ENCODE measurements around the gene RPTOR.
A peak's percentile ranks its signal among the peaks of the same experiment; 100 is the strongest.
"Not testable (repeated sequence)": the region's sequence is repeated elsewhere in the genome, so short reads cannot be mapped to it uniquely, and the experiment has no call there.

The RPTOR gene

GRCh38 chr17:80681215-80681614 lies 136.6 kb downstream of the RPTOR start:
- DNase-seq (ENCODE audit: insufficient read length, low spot score) (no peak), FAIRE-seq (no peak)

- DNase-seq (ENCODE audit: insufficient read length, low spot score) (no peak), FAIRE-seq (no peak)
Measured at GRCh38 chr17:80682372-80682771, 137.7 kb downstream of the RPTOR start.

GRCh38 chr17:80683625-80684104 lies 139.0 kb downstream of the RPTOR start:
- no peak for FAIRE-seq
- no peak for DNase-seq (ENCODE audit: insufficient read length, low spot score)

- FAIRE-seq, result no peak
- no peak for DNase-seq (ENCODE audit: insufficient read length, low spot score)
Measured at GRCh38 chr17:80687839-80688238, 143.2 kb downstream of the RPTOR start.

- DNase-seq (ENCODE audit: insufficient read length, low spot score) (no peak), FAIRE-seq (no peak)
Measured at GRCh38 chr17:80689129-80689619, 144.5 kb downstream of the RPTOR start.

- DNase-seq (ENCODE audit: insufficient read length, low spot score), result no peak
- no peak for FAIRE-seq
Measured at GRCh38 chr17:80691784-80692183, 147.1 kb downstream of the RPTOR start.

- DNase-seq (ENCODE audit: insufficient read length, low spot score), result no peak
- no peak for FAIRE-seq
Measured at GRCh38 chr17:80692931-80693467, 148.4 kb downstream of the RPTOR start.

GRCh38 chr17:80693511-80693910 lies 148.9 kb downstream of the RPTOR start:
- no peak for DNase-seq (ENCODE audit: insufficient read length, low spot score)

GRCh38 chr17:80694085-80694991 lies 149.7 kb downstream of the RPTOR start:
- no peak for FAIRE-seq

More at GRCh38 chr17:80693511-80693910, 148.9 kb downstream of the RPTOR start:
- no peak for FAIRE-seq

GRCh38 chr17:80694992-80695912 lies 150.6 kb downstream of the RPTOR start:
- FAIRE-seq (no peak), DNase-seq (ENCODE audit: insufficient read length, low spot score) (no peak)

More at GRCh38 chr17:80694085-80694991, 149.7 kb downstream of the RPTOR start:
- no peak for DNase-seq (ENCODE audit: insufficient read length, low spot score)

- DNase-seq (ENCODE audit: insufficient read length, low spot score) (no peak), FAIRE-seq (no peak)
Measured at GRCh38 chr17:80695979-80696378, 151.3 kb downstream of the RPTOR start.

GRCh38 chr17:80696456-80696855 lies 151.8 kb downstream of the RPTOR start:
- FAIRE-seq, result no peak
- DNase-seq (ENCODE audit: insufficient read length, low spot score), result no peak

- DNase-seq (ENCODE audit: insufficient read length, low spot score) (no peak), FAIRE-seq (no peak)
Measured at GRCh38 chr17:80696964-80697363, 152.3 kb downstream of the RPTOR start.

- DNase-seq (ENCODE audit: insufficient read length, low spot score), result no peak
- FAIRE-seq, result no peak
Measured at GRCh38 chr17:80698297-80698696, 153.7 kb downstream of the RPTOR start.

GRCh38 chr17:80699205-80699604 lies 154.6 kb downstream of the RPTOR start:
- FAIRE-seq; DNase-seq (ENCODE audit: insufficient read length, low spot score): not testable (repeated sequence)

- no peak for DNase-seq (ENCODE audit: insufficient read length, low spot score)
- no peak for FAIRE-seq
Measured at GRCh38 chr17:80701730-80702129, 157.1 kb downstream of the RPTOR start.

- no peak for FAIRE-seq
Measured at GRCh38 chr17:80702315-80703141, 157.9 kb downstream of the RPTOR start.

GRCh38 chr17:80703142-80703478 lies 158.5 kb downstream of the RPTOR start:
- FAIRE-seq (peak; percentile 18), DNase-seq (ENCODE audit: insufficient read length, low spot score) (peak; percentile 36)

More at GRCh38 chr17:80702315-80703141, 157.9 kb downstream of the RPTOR start:
- DNase-seq (ENCODE audit: insufficient read length, low spot score), result no peak

- DNase-seq (ENCODE audit: insufficient read length, low spot score), result no peak
- FAIRE-seq, result no peak
Measured at GRCh38 chr17:80704381-80704819, 159.8 kb downstream of the RPTOR start.

- no peak for DNase-seq (ENCODE audit: insufficient read length, low spot score)
- no peak for FAIRE-seq
Measured at GRCh38 chr17:80704894-80705293, 160.3 kb downstream of the RPTOR start.
